ENCODE data around the gene CYSRT1.

DNA sequence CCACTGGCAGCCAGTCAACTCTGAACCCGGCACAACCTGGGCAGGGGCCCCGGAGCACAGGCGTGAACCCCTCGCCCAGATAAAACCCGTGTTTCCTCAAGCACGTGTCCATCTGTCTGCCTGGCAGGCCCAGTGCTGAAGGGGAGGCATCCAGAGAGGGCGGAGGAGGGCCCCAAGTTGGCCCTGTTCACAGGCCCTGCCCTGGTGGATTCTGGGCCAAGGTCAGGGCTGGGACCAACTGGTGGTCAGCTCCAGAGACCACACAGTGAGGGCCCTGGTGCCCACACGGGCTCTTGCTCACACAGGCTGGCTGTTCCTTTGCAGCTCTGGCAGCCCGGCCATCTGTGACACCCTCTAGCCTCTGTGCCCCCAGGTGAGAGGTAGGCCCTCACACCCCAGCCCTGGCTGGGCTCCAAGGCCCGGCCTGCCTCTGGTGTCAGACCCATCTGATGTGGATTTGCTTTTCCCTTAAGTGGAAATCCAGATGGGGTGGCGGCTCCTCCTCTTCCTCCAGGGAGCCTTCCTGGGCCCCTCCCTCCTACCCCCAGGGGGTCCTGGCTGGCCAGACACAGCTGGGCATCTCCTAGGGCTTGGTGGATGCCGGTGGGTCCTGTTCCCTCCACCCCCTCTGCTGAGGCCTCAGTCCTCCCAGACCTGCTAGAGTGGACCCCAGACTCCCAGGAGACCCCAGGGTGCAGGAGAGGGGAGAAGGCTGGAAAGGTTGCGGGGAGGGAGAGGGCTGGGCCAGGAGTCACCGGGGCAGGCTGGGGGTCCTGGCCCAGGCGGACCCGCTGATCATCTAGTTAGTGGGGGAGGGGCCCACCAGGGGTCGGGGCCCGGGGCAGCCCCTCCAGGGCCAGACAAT is 25.6 kb downstream of the CYSRT1 start:
- TF ChIP-seq EZH2 (IDR thresholded peaks at IDR 0.05; ENCODE audit: insufficient read depth, poor library complexity, severe bottlenecking) (no peak), EZH2phosphoT487 (IDR thresholded peaks at IDR 0.05; ENCODE audit: insufficient read depth, low read depth) (no peak)

All from GM23248 (cell line).